ENCODE data around the gene OR2S2.
"Not testable (repeated sequence)": the region's sequence is repeated elsewhere in the genome, so short reads cannot be mapped to it uniquely, and the experiment has no call there.

Gene OR2S2

GRCh38 chr9:35958104-35958837 lies at the start of gene OR2S2:
Gene OR2S2 (minus strand): TSS chr9:35958154. CDS start chr9:35958098, 56 bp downstream.
- DNase-seq (ENCODE audit: low spot score) = no peak

GRCh38 chr9:36007316-36007708 lies 49.4 kb upstream of the OR2S2 start:
- DNase-seq (ENCODE audit: low spot score) = no peak

GRCh38 chr9:36006549-36007315 lies 48.8 kb upstream of the OR2S2 start:
- DNase-seq (ENCODE audit: low spot score) = no peak

- DNase-seq (ENCODE audit: low spot score) = no peak
Measured at GRCh38 chr9:36005891-36006290, 47.9 kb upstream of the OR2S2 start.

GRCh38 chr9:35998333-35998732 lies 40.4 kb upstream of the OR2S2 start:
- no peak for DNase-seq (ENCODE audit: low spot score)

- not testable (repeated sequence) for DNase-seq (ENCODE audit: low spot score)
Measured at GRCh38 chr9:35997016-35997415, 39.1 kb upstream of the OR2S2 start.

GRCh38 chr9:35996358-35996970 lies 38.5 kb upstream of the OR2S2 start:
- DNase-seq (ENCODE audit: low spot score) = peak; percentile 33

GRCh38 chr9:35994959-35995358 lies 37.0 kb upstream of the OR2S2 start:
- no peak for DNase-seq (ENCODE audit: low spot score)

GRCh38 chr9:35993976-35994720 lies 36.2 kb upstream of the OR2S2 start:
- DNase-seq (ENCODE audit: low spot score) = no peak

GRCh38 chr9:35993136-35993535 lies 35.2 kb upstream of the OR2S2 start:
- DNase-seq (ENCODE audit: low spot score) = not testable (repeated sequence)

GRCh38 chr9:35990155-35990554 lies 32.2 kb upstream of the OR2S2 start:
- DNase-seq (ENCODE audit: low spot score) = no peak

- no peak for DNase-seq (ENCODE audit: low spot score)
Measured at GRCh38 chr9:35984021-35984420, 26.1 kb upstream of the OR2S2 start.

- no peak for DNase-seq (ENCODE audit: low spot score)
Measured at GRCh38 chr9:35981699-35982098, 23.7 kb upstream of the OR2S2 start.

- DNase-seq (ENCODE audit: low spot score) = no peak
Measured at GRCh38 chr9:35980289-35981011, 22.5 kb upstream of the OR2S2 start.

GRCh38 chr9:35978792-35979191 lies 20.8 kb upstream of the OR2S2 start:
- no peak for DNase-seq (ENCODE audit: low spot score)

GRCh38 chr9:35976726-35977125 lies 18.8 kb upstream of the OR2S2 start:
- no peak for DNase-seq (ENCODE audit: low spot score)

GRCh38 chr9:35974800-35975199 lies 16.8 kb upstream of the OR2S2 start:
- DNase-seq (ENCODE audit: low spot score) = no peak

- peak; percentile 75 for DNase-seq (ENCODE audit: low spot score)
Measured at GRCh38 chr9:35972093-35972492, 14.1 kb upstream of the OR2S2 start.

- DNase-seq (ENCODE audit: low spot score) = no peak
Measured at GRCh38 chr9:35967042-35967441, 9.1 kb upstream of the OR2S2 start.

- DNase-seq (ENCODE audit: low spot score) = no peak
Measured at GRCh38 chr9:35966433-35966832, 8.5 kb upstream of the OR2S2 start.

GRCh38 chr9:35965011-35965410 lies 7.1 kb upstream of the OR2S2 start:
- DNase-seq (ENCODE audit: low spot score) = no peak
